Measurements from ENCODE around the gene FOXP3. TPM values are rescaled to one million over a fixed set of nuclear protein-coding genes. Genes with fewer than 3 reads are reported as not detected.

The FOXP3 gene
- total and polyA plus RNA-seq, 2 donors (not counting 3 experiments of a cell fraction or from before 2014, with no cell fraction given) = 0.06 TPM; not detected in 1

- FAIRE-seq (no peak), DNase-seq (ENCODE audit: low read depth, low spot score) (no peak)
- CTCF ChIA-PET = no interaction called here
- no peaks in the 10 kb centered on the region for H3K9me3 ChIP-seq (replicated peaks; ENCODE audit: control insufficient read depth, insufficient read depth, low read length)
- dilution Hi-C loops (cut with MboI; ENCODE audit: extremely low pct_ligation_motif_present, low sequenced_read_pairs) = no loop called here
- H3K36me3 ChIP-seq (ENCODE audit: control insufficient read depth in 2 of 2, extremely low read depth in 1 of 2, insufficient read depth in 2 of 2, low read length in 2 of 2) = no peaks in the 10 kb centered on the region
- H3K27ac ChIP-seq (ENCODE audit: insufficient read depth, low read depth, low read length) = no peak overlapping the region
- peaks cover 3% of the 10 kb centered on the region for H3K4me1 ChIP-seq (ENCODE audit: control insufficient read depth, extremely low read depth, insufficient read depth, low read length)
- H3K9me1 ChIP-seq (replicated peaks; ENCODE audit: control insufficient read depth, extremely low read depth, insufficient read depth, low read length) = no peaks in the 10 kb centered on the region
- H4K20me1 ChIP-seq (replicated peaks; ENCODE audit: control insufficient read depth, extremely low read depth, insufficient read depth, low read length) = no peaks in the 10 kb centered on the region
- no peak overlapping the region for H3K4me2 ChIP-seq (ENCODE audit: insufficient read depth, low read length)
- no TSS peak for BruUV-seq (replicated peaks)
- H2AFZ ChIP-seq (ENCODE audit: low read depth, low read length) = no peak overlapping the region
- H3K4me3 ChIP-seq (replicated peaks in 1 of 3; ENCODE audit: insufficient read depth in 1 of 3, low read depth in 1 of 3, low read length in 3 of 3) = no peak overlapping the region
- POLR2A ChIA-PET = no interaction called here
- intact Hi-C loops (cut with micrococcal nuclease) = loop anchor here (5.0 kb wide), 1 partner anchor 719 kb away; the partner anchor contains the start of gene CLCN5
- TF ChIP-seq FOS (IDR thresholded peaks at IDR 0.05; ENCODE audit: borderline replicate concordance, insufficient read depth, low read length) (no peak), GATA2 (IDR thresholded peaks at IDR 0.05; ENCODE audit: insufficient read depth, insufficient read length, low read depth, low read length) (no peak), POLR2A (IDR thresholded peaks at IDR 0.05; ENCODE audit: low read depth, low read length) (no peak), MYC (IDR thresholded peaks at IDR 0.05; ENCODE audit: low read depth, low read length) (no peak), POLR2AphosphoS5 (IDR thresholded peaks at IDR 0.05; ENCODE audit: insufficient read depth, low read depth, low read length) (no peak), MAX (IDR thresholded peaks at IDR 0.05; ENCODE audit: insufficient read depth, insufficient read length) (no peak), CTCF (IDR thresholded peaks at IDR 0.05; ENCODE audit: extremely low read depth in 1 of 2, insufficient read depth in 1 of 2, low read depth in 1 of 2, low read length in 2 of 2) (no peak), JUN (IDR thresholded peaks at IDR 0.05; ENCODE audit: borderline replicate concordance, insufficient read depth, insufficient read length, low read depth) (no peak), EZH2 (IDR thresholded peaks at IDR 0.05; ENCODE audit: borderline replicate concordance, low read depth, low read length, severe bottlenecking) (no peak)
- peaks cover 0 to 2% of the 10 kb centered on the region in 2 experiments for H3K27me3 ChIP-seq (ENCODE audit: control insufficient read depth in 2 of 2, insufficient read depth in 2 of 2, low read length in 2 of 2)
- no peak overlapping the region for H3K9ac ChIP-seq (replicated peaks; ENCODE audit: extremely low read depth, insufficient read depth, low read length)
- no peaks in the 10 kb centered on the region for H3K79me2 ChIP-seq (ENCODE audit: control insufficient read depth, insufficient read depth, low read length)
Measured at GRCh38 chrX:49203536-49203935, 61.0 kb downstream of the FOXP3 start.

All from endothelial cell of umbilical vein (primary cell).